SU-DHL-6 (cell line): Measurements from ENCODE around the gene KMT2E.

Experiments
- EZH2phosphoT487 ChIP-seq: fragments of 200-600 bp; sonication (generic), shearing (Covaris generic); conservative IDR thresholded peaks from 2 replicates; pipeline ENCODE4 v1.6.1; 2018; ENCODE audit warnings: mild to moderate bottlenecking, antibody characterized with exemption, low read length, moderate library complexity, mixed read lengths
- TF ChIP-seq, protein P1 (sequence below): fragments of 200-600 bp; sonication (generic); IDR thresholded peaks from one replicate; pipeline ENCODE4 v1.5.1; 2017; ENCODE audit warnings: antibody characterized with exemption, mild to moderate bottlenecking, low read length, moderate library complexity; ENCODE audit not compliant: insufficient read depth, poor library complexity, severe bottlenecking

DNA sequence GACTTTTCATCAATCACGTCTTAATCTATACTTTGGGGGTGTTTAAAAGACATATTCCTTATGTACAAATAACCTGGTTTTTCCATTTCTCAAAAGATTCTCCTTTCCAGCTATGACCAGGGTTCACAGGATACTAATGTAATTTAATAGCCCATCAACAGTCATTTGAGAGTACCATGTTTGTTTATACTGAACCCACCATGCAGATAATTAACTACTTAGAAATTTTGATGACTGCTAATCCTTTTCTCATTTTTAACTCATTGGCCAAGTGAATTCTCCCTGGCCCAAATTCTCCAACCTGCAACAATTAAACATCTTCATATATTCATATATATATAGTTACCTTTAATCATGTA, 28.8 kb upstream of the KMT2E start:
- no peak for TF ChIP-seq EZH2phosphoT487
- TF ChIP-seq, protein P1, sequence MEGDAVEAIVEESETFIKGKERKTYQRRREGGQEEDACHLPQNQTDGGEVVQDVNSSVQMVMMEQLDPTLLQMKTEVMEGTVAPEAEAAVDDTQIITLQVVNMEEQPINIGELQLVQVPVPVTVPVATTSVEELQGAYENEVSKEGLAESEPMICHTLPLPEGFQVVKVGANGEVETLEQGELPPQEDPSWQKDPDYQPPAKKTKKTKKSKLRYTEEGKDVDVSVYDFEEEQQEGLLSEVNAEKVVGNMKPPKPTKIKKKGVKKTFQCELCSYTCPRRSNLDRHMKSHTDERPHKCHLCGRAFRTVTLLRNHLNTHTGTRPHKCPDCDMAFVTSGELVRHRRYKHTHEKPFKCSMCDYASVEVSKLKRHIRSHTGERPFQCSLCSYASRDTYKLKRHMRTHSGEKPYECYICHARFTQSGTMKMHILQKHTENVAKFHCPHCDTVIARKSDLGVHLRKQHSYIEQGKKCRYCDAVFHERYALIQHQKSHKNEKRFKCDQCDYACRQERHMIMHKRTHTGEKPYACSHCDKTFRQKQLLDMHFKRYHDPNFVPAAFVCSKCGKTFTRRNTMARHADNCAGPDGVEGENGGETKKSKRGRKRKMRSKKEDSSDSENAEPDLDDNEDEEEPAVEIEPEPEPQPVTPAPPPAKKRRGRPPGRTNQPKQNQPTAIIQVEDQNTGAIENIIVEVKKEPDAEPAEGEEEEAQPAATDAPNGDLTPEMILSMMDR, result no peak
